Activated B cell treated with CpG ODN at 0.5 μM for 24 hours (primary cell): ENCODE measurements around the gene LRCH1. TPM values are rescaled to one million over a fixed set of nuclear protein-coding genes. Genes with fewer than 3 reads are reported as not detected.

Experiments
- ATAC-seq: fragments of 200-7000 bp; cut with Tn5 transposase; one replicate; pipeline ENCODE4 v1.10.0; 2021; ENCODE audit warnings: low read depth, mild to moderate bottlenecking, moderate library complexity
- CTCF ChIA-PET: fragments of 350-600 bp; sonication (Branson Sonifier 250); formaldehyde crosslinking; loops from one replicate; lab custom pipeline; 2021; ENCODE audit warnings: antibody characterized with exemption; lab: Charles Lee
- POLR2A ChIA-PET: fragments of 350-600 bp; sonication (Branson Sonifier 250); formaldehyde crosslinking; loops from one replicate; lab custom pipeline; 2021; ENCODE audit warnings: antibody characterized with exemption; lab: Charles Lee
- DNase-seq: peaks from one replicate; pipeline ENCODE4 v3.0.0; 2022
- H3K27ac Mint-ChIP-seq: one replicate; pipeline ENCODE4 v1.8.0; 2020; ENCODE audit warnings: mixed read lengths
- H3K27me3 Mint-ChIP-seq: one replicate; pipeline ENCODE4 v1.8.0; 2021; ENCODE audit warnings: mixed read lengths
- H3K36me3 Mint-ChIP-seq: one replicate; pipeline ENCODE4 v1.8.0; 2021; ENCODE audit warnings: low read depth, mixed read lengths
- H3K4me1 Mint-ChIP-seq: one replicate; pipeline ENCODE4 v1.8.0; 2021; ENCODE audit warnings: mixed read lengths
- H3K4me3 Mint-ChIP-seq: one replicate; pipeline ENCODE4 v1.8.0; 2020; ENCODE audit warnings: mild to moderate bottlenecking, mixed read lengths
- H3K9me3 Mint-ChIP-seq: one replicate; pipeline ENCODE4 v1.8.0; 2020; ENCODE audit warnings: mixed read lengths
- intact Hi-C: fragments of 100-400 bp; cut with micrococcal nuclease; formaldehyde crosslinking; loops from one replicate; pipeline ENCODE4 v1.15.1; 2024
- total RNA-seq: library from RNA; stranded (reverse); gene quantifications from 2 replicates; pipeline ENCODE4 v1.2.3, GENCODE V29; 2022
- TF ChIP-seq, protein P1 (sequence below): fragments of 200-600 bp; IDR thresholded peaks from one replicate; pipeline ENCODE4 v1.8.0; 2022; ENCODE audit warnings: antibody characterized with exemption, mild to moderate bottlenecking

LRCH1 gene
- total RNA-seq, 1 donor from 2014 or later, result 46.3 TPM

DNA sequence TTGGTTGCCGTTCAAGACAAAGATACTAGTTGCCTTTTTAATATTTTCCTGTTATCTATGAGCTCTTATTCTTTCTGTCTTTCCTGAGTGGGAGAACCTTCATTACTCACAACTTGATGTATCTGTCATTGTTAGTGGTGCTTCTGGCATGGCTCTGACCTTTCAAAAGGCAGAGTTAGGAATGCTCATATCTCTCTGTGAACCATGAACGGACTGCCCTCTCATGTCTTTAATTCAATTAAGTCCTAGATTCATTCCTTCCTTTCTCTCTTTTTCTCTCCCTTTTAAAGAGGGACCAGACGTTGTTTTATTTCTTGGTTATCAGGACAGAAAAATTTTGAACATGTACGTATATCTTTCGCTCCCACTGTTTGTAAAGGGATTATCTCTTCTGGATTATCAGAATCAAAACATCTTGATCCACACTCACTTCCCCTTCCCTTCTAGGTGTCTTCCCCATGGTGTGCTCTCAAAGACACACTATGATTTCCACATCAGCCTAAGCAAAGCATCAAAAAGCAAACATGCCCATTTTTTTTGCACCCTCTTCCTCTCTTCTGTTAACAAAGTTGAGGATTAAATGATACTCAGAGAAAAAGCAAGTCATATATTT lies 90.3 kb downstream of the LRCH1 start:
- no peaks in the 10 kb centered on the region for H3K9me3 Mint-ChIP-seq
- intact Hi-C loops, result no loop called here
- TF ChIP-seq, protein P1, sequence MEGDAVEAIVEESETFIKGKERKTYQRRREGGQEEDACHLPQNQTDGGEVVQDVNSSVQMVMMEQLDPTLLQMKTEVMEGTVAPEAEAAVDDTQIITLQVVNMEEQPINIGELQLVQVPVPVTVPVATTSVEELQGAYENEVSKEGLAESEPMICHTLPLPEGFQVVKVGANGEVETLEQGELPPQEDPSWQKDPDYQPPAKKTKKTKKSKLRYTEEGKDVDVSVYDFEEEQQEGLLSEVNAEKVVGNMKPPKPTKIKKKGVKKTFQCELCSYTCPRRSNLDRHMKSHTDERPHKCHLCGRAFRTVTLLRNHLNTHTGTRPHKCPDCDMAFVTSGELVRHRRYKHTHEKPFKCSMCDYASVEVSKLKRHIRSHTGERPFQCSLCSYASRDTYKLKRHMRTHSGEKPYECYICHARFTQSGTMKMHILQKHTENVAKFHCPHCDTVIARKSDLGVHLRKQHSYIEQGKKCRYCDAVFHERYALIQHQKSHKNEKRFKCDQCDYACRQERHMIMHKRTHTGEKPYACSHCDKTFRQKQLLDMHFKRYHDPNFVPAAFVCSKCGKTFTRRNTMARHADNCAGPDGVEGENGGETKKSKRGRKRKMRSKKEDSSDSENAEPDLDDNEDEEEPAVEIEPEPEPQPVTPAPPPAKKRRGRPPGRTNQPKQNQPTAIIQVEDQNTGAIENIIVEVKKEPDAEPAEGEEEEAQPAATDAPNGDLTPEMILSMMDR, result no peak
- no peaks in the 10 kb centered on the region for H3K36me3 Mint-ChIP-seq
- ATAC-seq (no peak), DNase-seq (no peak)
- H3K27ac Mint-ChIP-seq, result no peak overlapping the region
- CTCF ChIA-PET, result interaction anchor here (1.5 kb wide), 1 partner anchor 91 kb away, joined by 6 read pairs; no protein-coding TSS in a partner anchor
- no peaks in the 10 kb centered on the region for H3K27me3 Mint-ChIP-seq
- POLR2A ChIA-PET, result interaction anchor here (0.6 kb wide), 3 partner anchors 9 to 18 kb away, joined by 3 to 14 read pairs (median 3); no protein-coding TSS in a partner anchor
- H3K4me1 Mint-ChIP-seq, result peaks cover 89% of the 10 kb centered on the region
- H3K4me3 Mint-ChIP-seq, result no peak overlapping the region

DNA sequence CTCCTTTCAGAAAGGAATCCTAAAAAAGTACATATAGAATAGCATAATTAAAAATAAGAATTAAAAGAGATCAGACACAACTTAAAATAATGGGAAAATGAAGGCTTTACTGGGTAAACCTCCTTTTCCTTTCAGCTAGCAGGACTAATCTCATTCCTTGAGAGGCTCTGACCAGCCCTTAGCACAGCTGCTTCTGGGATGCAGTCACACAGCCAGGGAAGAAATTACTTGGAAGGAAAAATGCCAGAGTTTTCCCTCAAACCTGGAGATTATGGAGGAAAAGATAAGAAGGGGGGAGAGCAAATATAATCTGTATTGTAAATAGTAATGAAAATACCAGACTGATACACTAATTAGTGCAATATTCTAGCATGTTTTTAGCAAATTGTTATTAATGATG lies 91.8 kb downstream of the LRCH1 start:
- ATAC-seq (no peak), DNase-seq (no peak)
- Mint-ChIP-seq H3K36me3 (no peaks in the 10 kb centered on the region), H3K27ac (no peak overlapping the region), H3K4me1 (peaks cover 86% of the 10 kb centered on the region), H3K9me3 (no peaks in the 10 kb centered on the region), H3K4me3 (no peak overlapping the region), H3K27me3 (no peaks in the 10 kb centered on the region)
- TF ChIP-seq, protein P1, result no peak
- intact Hi-C loops, result no loop called here
- POLR2A ChIA-PET, result interaction anchor here (1.0 kb wide), 1 partner anchor 10 kb away, joined by 3 read pairs; no protein-coding TSS in a partner anchor
- CTCF ChIA-PET, result interaction anchor here (1.0 to 1.5 kb wide), 2 partner anchors 10 to 93 kb away, joined by 3 to 6 read pairs; no protein-coding TSS in a partner anchor

DNA sequence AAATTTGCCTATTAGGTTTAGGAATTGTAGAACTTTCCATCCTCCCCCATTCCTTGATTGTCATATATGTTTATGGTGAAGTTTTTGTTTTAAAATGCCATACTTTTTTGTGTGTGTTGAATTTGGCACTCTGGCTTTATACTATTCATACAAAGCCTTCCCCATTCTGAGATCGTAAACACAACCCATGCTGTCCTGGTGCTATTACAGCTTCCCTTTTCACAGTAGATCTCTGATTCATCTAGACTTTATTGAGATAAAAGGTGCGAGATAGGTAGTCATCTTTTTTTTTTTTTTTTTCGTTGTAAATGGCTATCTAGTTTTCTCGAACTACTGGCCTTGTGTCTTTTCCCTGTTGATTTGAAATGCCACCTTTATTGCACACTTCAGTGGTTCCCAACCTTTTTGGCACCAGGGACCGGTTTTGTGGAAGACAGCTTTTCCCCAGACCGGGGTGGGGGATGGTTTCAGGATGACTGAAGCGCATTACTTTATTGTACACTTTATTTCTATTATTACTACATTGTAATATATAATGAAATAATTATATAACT lies 94.6 kb downstream of the LRCH1 start:
- Mint-ChIP-seq H3K27ac (peak overlapping the region; percentile 7), H3K27me3 (no peaks in the 10 kb centered on the region), H3K4me1 (peaks cover 76% of the 10 kb centered on the region), H3K9me3 (no peaks in the 10 kb centered on the region), H3K36me3 (peaks cover 8% of the 10 kb centered on the region), H3K4me3 (peak overlapping the region; percentile 1)
- TF ChIP-seq, protein P1, result no peak
- DNase-seq (no peak), ATAC-seq (peak; percentile 61)
- ChIA-PET CTCF (interaction anchor here (1.5 to 1.8 kb wide), 2 partner anchors 14 to 96 kb away, joined by 3 to 6 read pairs; no protein-coding TSS in a partner anchor), POLR2A (interaction anchor here (0.7 to 2.4 kb wide), 11 partner anchors 12 to 95 kb away, joined by 3 to 14 read pairs (median 3); partner anchors contain the start of gene LRCH1)
- intact Hi-C loops, result loop anchor here (1.0 to 2.0 kb wide), 4 partner anchors 15 to 93 kb away; no protein-coding TSS in a partner anchor

DNA sequence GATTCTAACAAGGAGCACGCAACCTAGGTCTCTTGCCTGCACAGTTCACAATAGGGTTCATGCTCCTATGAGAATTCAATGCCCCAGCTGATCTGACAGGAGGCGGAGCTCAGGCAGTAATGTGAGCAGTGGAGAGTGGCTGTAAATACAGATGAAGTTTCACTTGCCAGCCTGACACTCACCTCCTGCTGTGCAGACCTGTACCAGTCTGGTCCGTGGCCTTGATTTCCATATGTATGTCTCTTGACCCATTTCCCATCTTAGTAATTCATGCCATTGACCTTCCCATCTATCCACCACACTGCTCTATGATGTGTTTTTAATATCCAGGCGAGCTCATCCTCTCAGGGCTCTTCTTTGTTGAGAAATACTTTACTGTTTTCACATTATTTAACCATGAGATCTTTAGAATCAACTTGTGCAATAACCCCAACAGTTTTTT lies 95.2 kb downstream of the LRCH1 start:
- H3K36me3 Mint-ChIP-seq, result peaks cover 13% of the 10 kb centered on the region
- ChIA-PET POLR2A (interaction anchor here (0.7 to 2.4 kb wide), 5 partner anchors 13 to 96 kb away, joined by 3 to 14 read pairs (median 3); partner anchors contain the start of gene LRCH1), CTCF (interaction anchor here (0.8 to 1.8 kb wide), 3 partner anchors 11 to 96 kb away, joined by 3 to 6 read pairs (median 3); no protein-coding TSS in a partner anchor)
- no peaks in the 10 kb centered on the region for H3K27me3 Mint-ChIP-seq
- no peaks in the 10 kb centered on the region for H3K9me3 Mint-ChIP-seq
- no peak for DNase-seq
- TF ChIP-seq, protein P1, result no peak
- peak; percentile 87 for ATAC-seq
- H3K4me1 Mint-ChIP-seq, result peaks cover 70% of the 10 kb centered on the region
- intact Hi-C loops, result loop anchor here (1.0 to 2.0 kb wide), 4 partner anchors 15 to 94 kb away; no protein-coding TSS in a partner anchor
- H3K27ac Mint-ChIP-seq, result peak overlapping the region; percentile 46
- peak overlapping the region; percentile 11 for H3K4me3 Mint-ChIP-seq

DNA sequence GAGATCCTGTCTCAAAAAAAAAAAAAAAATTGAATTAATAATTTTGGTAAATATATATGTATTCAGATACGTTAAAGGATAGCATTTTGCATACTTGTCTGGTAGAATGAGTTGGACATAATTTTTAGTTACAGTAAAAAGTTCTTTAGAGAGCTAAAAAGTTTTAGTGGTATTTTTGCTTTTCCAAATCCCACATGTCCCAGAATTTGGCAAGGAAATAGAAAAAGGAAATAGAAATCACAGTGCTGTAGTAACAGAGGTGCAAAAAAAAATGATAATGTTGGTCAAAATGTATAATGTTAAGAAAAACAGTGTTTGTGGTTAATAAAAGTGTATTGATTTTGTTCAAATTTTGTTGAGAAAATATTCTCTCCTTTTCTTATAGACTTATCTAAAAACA lies 96.8 kb downstream of the LRCH1 start:
- ATAC-seq (no peak), DNase-seq (no peak)
- no peak overlapping the region for H3K27ac Mint-ChIP-seq
- TF ChIP-seq, protein P1, result no peak
- H3K9me3 Mint-ChIP-seq, result no peaks in the 10 kb centered on the region
- intact Hi-C loops, result loop anchor here (2.0 kb wide), 3 partner anchors 13 to 43 kb away; no protein-coding TSS in a partner anchor
- POLR2A ChIA-PET, result interaction anchor here (0.7 kb wide), 2 partner anchors 55 to 66 kb away, joined by 3 to 6 read pairs; no protein-coding TSS in a partner anchor
- H3K4me1 Mint-ChIP-seq, result peaks cover 58% of the 10 kb centered on the region
- CTCF ChIA-PET, result no interaction called here
- no peaks in the 10 kb centered on the region for H3K27me3 Mint-ChIP-seq
- H3K36me3 Mint-ChIP-seq, result peaks cover 13% of the 10 kb centered on the region
- no peak overlapping the region for H3K4me3 Mint-ChIP-seq
